SH-SY5Y (cell line): Measurements from ENCODE around the gene SNX9.

Source experiments
- GATA2 ChIP-seq: IDR thresholded peaks from 2 replicates; pipeline ENCODE4 v1.6.1; 2011; ENCODE audit warnings: mild to moderate bottlenecking, low read depth, low read length
- GATA3 ChIP-seq: IDR thresholded peaks from 2 replicates; pipeline ENCODE4 v1.6.1; 2011; ENCODE audit warnings: low read depth, mild to moderate bottlenecking, low read length, moderate library complexity

GRCh38 chr6:157943964-157944283 is 120.9 kb downstream of the SNX9 start:
- TF ChIP-seq GATA2 (no peak), GATA3 (no peak)
